GM23248 (cell line): ENCODE measurements around the gene TRAP1.

Source experiments
- EZH2 ChIP-seq: fragments of 200-600 bp; sonication (generic); IDR thresholded peaks from 2 replicates; pipeline ENCODE4 v1.6.1; 2018; ENCODE audit warnings: antibody characterized with exemption, mild to moderate bottlenecking; ENCODE audit not compliant: insufficient read depth, poor library complexity, severe bottlenecking
- EZH2phosphoT487 ChIP-seq: fragments of 200-600 bp; sonication (generic); IDR thresholded peaks from 2 replicates; pipeline ENCODE4 v1.6.1; 2018; ENCODE audit warnings: antibody characterized with exemption, moderate library complexity, mild to moderate bottlenecking, low read depth; ENCODE audit not compliant: insufficient read depth

DNA sequence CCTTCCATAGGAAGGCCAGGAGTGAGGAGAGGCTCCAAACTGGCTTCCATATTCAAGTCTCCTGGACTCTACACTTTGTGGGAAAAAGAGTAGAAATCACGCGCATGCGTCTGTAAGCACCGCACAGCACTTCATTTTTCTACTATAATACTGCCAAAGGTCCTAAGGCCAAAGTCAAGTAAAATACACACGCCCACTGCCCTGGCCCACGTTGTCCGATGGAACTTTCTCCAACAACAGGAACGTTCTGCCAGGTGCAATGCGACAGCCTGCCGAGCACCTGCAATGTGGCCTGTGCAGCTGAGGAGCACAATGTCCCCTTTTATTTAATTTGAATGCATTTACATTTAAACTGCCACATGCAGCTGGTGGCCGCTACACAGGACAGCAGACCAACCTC, 39.3 kb downstream of the TRAP1 start:
- TF ChIP-seq EZH2 (no peak), EZH2phosphoT487 (no peak)
